Vagina (tissue), 2 donors: Measurements from ENCODE around the gene TRIAP1. TPM values are rescaled to one million over a fixed set of nuclear protein-coding genes. Genes with fewer than 3 reads are reported as not detected.
A peak's percentile ranks its signal among the peaks of the same experiment; 100 is the strongest.
"Not testable (repeated sequence)": the region's sequence is repeated elsewhere in the genome, so short reads cannot be mapped to it uniquely, and the experiment has no call there.

Experiments used
- DNase-seq, 2 donors: peaks; one replicate each; pipeline ENCODE4 v3.0.0-alpha.2; 2017; ENCODE audit errors: extremely low spot score in 2 of 2
- H3K27ac ChIP-seq: fragments of 200-600 bp; sonication (generic); one replicate; pipeline ENCODE4 v1.5.1; 2019
- H3K27me3 ChIP-seq: fragments of 200-600 bp; sonication (generic); one replicate; pipeline ENCODE4 v1.5.1; 2019
- H3K36me3 ChIP-seq, 2 donors: fragments of 200-600 bp; sonication (generic); one replicate each; pipeline ENCODE4 v1.5.1; 2017 to 2019
- H3K4me1 ChIP-seq: fragments of 200-600 bp; sonication (generic); one replicate; pipeline ENCODE4 v1.5.1; 2019
- H3K4me3 ChIP-seq, 2 donors: fragments of 200-600 bp; sonication (generic); 1 replicate in 1 of 2; 2 replicates in 1 of 2; pipeline ENCODE4 v1.5.1; 2016 to 2019
- H3K9me3 ChIP-seq: fragments of 200-600 bp; sonication (generic); one replicate; pipeline ENCODE4 v1.5.1; 2019
- POLR2A ChIP-seq, 2 donors: fragments of 450-650 bp; IDR thresholded peaks; one replicate each; pipeline ENCODE4 v1.6.1; 2017; ENCODE audit warnings: antibody characterized with exemption in 2 of 2, mild to moderate bottlenecking in 2 of 2, moderate library complexity in 2 of 2
- POLR2AphosphoS5 ChIP-seq, 2 donors: sonication (generic); formaldehyde crosslinking; IDR thresholded peaks; one replicate each; pipeline ENCODE4 v1.9.0; 2017; ENCODE audit warnings: antibody characterized with exemption in 2 of 2, mild to moderate bottlenecking in 2 of 2, low read depth in 1 of 2; ENCODE audit not compliant: insufficient read depth in 1 of 2
- intact Hi-C: fragments of 100-400 bp; cut with DNase I; formaldehyde crosslinking; loops from one replicate; pipeline ENCODE4 v1.15.1; 2023
- total RNA-seq: library from RNA; depleted of rRNA; stranded (reverse); fragments of >200 nt; gene quantifications from one replicate; pipeline ENCODE4 v1.2.3, GENCODE V29; 2016
- TF ChIP-seq, protein P1 (sequence below), 3 experiments: fragments of 450-650 bp in 2 of 3; fragments of 200-600 bp in 1 of 3; sonication (generic) in 1 of 3; IDR thresholded peaks; one replicate each; pipeline ENCODE4 v1.5.1; 2017 to 2019; ENCODE audit warnings: antibody characterized with exemption in 3 of 3, mild to moderate bottlenecking in 2 of 3, moderate library complexity in 2 of 3

TRIAP1 gene
- total RNA-seq, 1 donor from 2014 or later: 3.9 TPM

- peaks cover 0 to 6% of the 10 kb centered on the region in 2 donors for H3K36me3 ChIP-seq
- no peak overlapping the region for H3K4me3 ChIP-seq
- intact Hi-C loops: no loop called here
- no peak overlapping the region for H3K27ac ChIP-seq
- no peak for TF ChIP-seq POLR2A (IDR thresholded peaks at IDR 0.05)
- peak in 1 of 2 donors; percentile 55 for TF ChIP-seq POLR2AphosphoS5 (IDR thresholded peaks at IDR 0.05; ENCODE audit: insufficient read depth in 1 of 2, low read depth in 1 of 2)
- peaks cover 5% of the 10 kb centered on the region for H3K4me1 ChIP-seq
- DNase-seq: no peak
- H3K9me3 ChIP-seq: no peaks in the 10 kb centered on the region
- no peaks in the 10 kb centered on the region for H3K27me3 ChIP-seq
These were observed 42.8 kb upstream of the TRIAP1 start for GRCh38 chr12:120489018-120489417.

GRCh38 chr12:120488057-120488640 is 42.0 kb upstream of the TRIAP1 start:
- Histone ChIP-seq H3K4me1 (peaks cover 5% of the 10 kb centered on the region), H3K9me3 (no peaks in the 10 kb centered on the region), H3K27ac (no peak overlapping the region), H3K27me3 (no peaks in the 10 kb centered on the region), H3K4me3 (no peak overlapping the region), H3K36me3 (peaks cover 0 to 6% of the 10 kb centered on the region in 2 donors)
- TF ChIP-seq POLR2AphosphoS5 (IDR thresholded peaks at IDR 0.05; ENCODE audit: insufficient read depth in 1 of 2, low read depth in 1 of 2): no peak
- TF ChIP-seq, protein P1, sequence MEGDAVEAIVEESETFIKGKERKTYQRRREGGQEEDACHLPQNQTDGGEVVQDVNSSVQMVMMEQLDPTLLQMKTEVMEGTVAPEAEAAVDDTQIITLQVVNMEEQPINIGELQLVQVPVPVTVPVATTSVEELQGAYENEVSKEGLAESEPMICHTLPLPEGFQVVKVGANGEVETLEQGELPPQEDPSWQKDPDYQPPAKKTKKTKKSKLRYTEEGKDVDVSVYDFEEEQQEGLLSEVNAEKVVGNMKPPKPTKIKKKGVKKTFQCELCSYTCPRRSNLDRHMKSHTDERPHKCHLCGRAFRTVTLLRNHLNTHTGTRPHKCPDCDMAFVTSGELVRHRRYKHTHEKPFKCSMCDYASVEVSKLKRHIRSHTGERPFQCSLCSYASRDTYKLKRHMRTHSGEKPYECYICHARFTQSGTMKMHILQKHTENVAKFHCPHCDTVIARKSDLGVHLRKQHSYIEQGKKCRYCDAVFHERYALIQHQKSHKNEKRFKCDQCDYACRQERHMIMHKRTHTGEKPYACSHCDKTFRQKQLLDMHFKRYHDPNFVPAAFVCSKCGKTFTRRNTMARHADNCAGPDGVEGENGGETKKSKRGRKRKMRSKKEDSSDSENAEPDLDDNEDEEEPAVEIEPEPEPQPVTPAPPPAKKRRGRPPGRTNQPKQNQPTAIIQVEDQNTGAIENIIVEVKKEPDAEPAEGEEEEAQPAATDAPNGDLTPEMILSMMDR (IDR thresholded peaks at IDR 0.05): no peak
- no peak for TF ChIP-seq POLR2A (IDR thresholded peaks at IDR 0.05)
- no peak for DNase-seq
- intact Hi-C loops: no loop called here

GRCh38 chr12:120487552-120487951 is 41.4 kb upstream of the TRIAP1 start:
- DNase-seq, H3K27me3 ChIP-seq: not testable (repeated sequence)

GRCh38 chr12:120485961-120486881 is 40.0 kb upstream of the TRIAP1 start:
- H3K27ac ChIP-seq: no peak overlapping the region
- intact Hi-C loops: no loop called here
- no peak for DNase-seq

More at GRCh38 chr12:120487552-120487951, 41.4 kb upstream of the TRIAP1 start:
- H3K36me3 ChIP-seq, intact Hi-C loops, H3K9me3 ChIP-seq, H3K4me3 ChIP-seq, H3K27ac ChIP-seq, H3K4me1 ChIP-seq: not testable (repeated sequence)

DNA sequence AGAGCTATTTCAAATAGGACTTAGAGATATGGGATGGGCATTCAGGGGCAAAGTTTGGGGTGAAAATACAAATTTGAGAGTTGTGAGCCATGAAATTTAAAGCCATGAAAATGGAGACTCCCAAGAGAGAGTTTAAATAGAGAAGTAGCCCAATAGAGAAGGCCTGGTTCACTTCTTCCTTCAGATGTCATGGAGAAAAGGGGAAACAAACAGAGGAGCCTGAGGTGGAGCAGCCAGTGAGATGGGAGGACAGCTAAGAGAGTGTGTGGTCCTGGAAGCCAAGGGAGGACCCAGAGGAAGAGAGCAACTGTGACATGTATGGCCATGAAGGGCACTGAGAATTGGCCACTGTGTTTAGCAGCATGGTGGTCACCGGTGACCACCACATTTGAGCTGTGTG is 37.4 kb upstream of the TRIAP1 start:
- intact Hi-C loops: no loop called here
- TF ChIP-seq, protein P1 (IDR thresholded peaks at IDR 0.05): no peak
- TF ChIP-seq POLR2A (IDR thresholded peaks at IDR 0.05): no peak
- no peak for TF ChIP-seq POLR2AphosphoS5 (IDR thresholded peaks at IDR 0.05; ENCODE audit: insufficient read depth in 1 of 2, low read depth in 1 of 2)
- no peaks in the 10 kb centered on the region for H3K9me3 ChIP-seq

More at GRCh38 chr12:120485961-120486881, 40.0 kb upstream of the TRIAP1 start:
- Histone ChIP-seq H3K4me1 (peaks cover 5% of the 10 kb centered on the region), H3K36me3 (peaks cover 0 to 1% of the 10 kb centered on the region in 2 donors), H3K4me3 (no peak overlapping the region), H3K27me3 (no peaks in the 10 kb centered on the region), H3K9me3 (no peaks in the 10 kb centered on the region)
- TF ChIP-seq POLR2A (IDR thresholded peaks at IDR 0.05) (no peak), POLR2AphosphoS5 (IDR thresholded peaks at IDR 0.05; ENCODE audit: insufficient read depth in 1 of 2, low read depth in 1 of 2) (no peak)
- TF ChIP-seq, protein P1 (IDR thresholded peaks at IDR 0.05): no peak

More for the DNA sequence above, 37.4 kb upstream of the TRIAP1 start:
- Histone ChIP-seq H3K4me1 (peaks cover 5% of the 10 kb centered on the region), H3K27me3 (no peaks in the 10 kb centered on the region), H3K4me3 (no peak overlapping the region), H3K36me3 (no peaks in the 10 kb centered on the region), H3K27ac (no peak overlapping the region)
- no peak for DNase-seq
